ENCODE measurements around the gene ABHD1.
"Not testable (repeated sequence)": the region's sequence is repeated elsewhere in the genome, so short reads cannot be mapped to it uniquely, and the experiment has no call there.

The ABHD1 gene
- long read RNA-seq, result 0 reads

- no peak for TF ChIP-seq GABPA (IDR thresholded peaks at IDR 0.05; ENCODE audit: low read depth)
- TF ChIP-seq POLR2AphosphoS5 (IDR thresholded peaks at IDR 0.05; ENCODE audit: low read depth), result no peak
- TF ChIP-seq SPI1 (IDR thresholded peaks at IDR 0.05; ENCODE audit: borderline replicate concordance, low read depth), result no peak
- TF ChIP-seq REST (IDR thresholded peaks at IDR 0.05; ENCODE audit: insufficient replicate concordance, low read depth), result peak; percentile 4
- H3K4me3 ChIP-seq (replicated peaks; ENCODE audit: insufficient read depth, low read length), result peak within 1 kb of the TSS; percentile 72
- H3K27ac ChIP-seq (replicated peaks), result peak within 1 kb of the TSS; percentile 44
- DNase-seq (ENCODE audit: low read depth in 1 of 2, low spot score in 1 of 2), result peak in 1 of 2 experiments; percentile 73
- H3K27me3 ChIP-seq (ENCODE audit: insufficient read depth, poor library complexity, severe bottlenecking), result no peaks in the 10 kb centered on the region
Measured at GRCh38 chr2:27123302-27124150, at the start of gene ABHD1. ABHD1 (plus strand) TSS chr2:27123815; CDS start chr2:27123949, 134 bp downstream.

- DNase-seq (ENCODE audit: low read depth in 1 of 2, low spot score in 1 of 2), result peak in 1 of 2 experiments; percentile 88
- no peak overlapping the region for H3K4me3 ChIP-seq (replicated peaks; ENCODE audit: insufficient read depth, low read length)
- H3K27ac ChIP-seq (replicated peaks), result peak overlapping the region; percentile 41
- peak; percentile 56; the same call in 1 of the 2 replicates for TF ChIP-seq SPI1 (IDR thresholded peaks at IDR 0.05; ENCODE audit: borderline replicate concordance, low read depth)
- TF ChIP-seq POLR2AphosphoS5 (IDR thresholded peaks at IDR 0.05; ENCODE audit: low read depth), result peak; percentile 44; the same call in 1 of the 2 replicates
- no peak for TF ChIP-seq CTCF (IDR thresholded peaks at IDR 0.05; ENCODE audit: insufficient read depth, low read length)
- no peaks in the 10 kb centered on the region for H3K27me3 ChIP-seq (ENCODE audit: insufficient read depth, poor library complexity, severe bottlenecking)
Measured at GRCh38 chr2:27074738-27075565, 48.7 kb upstream of the ABHD1 start.

- H3K27me3 ChIP-seq (ENCODE audit: insufficient read depth, poor library complexity, severe bottlenecking); H3K4me3 ChIP-seq (replicated peaks; ENCODE audit: insufficient read depth, low read length): not testable (repeated sequence)
- DNase-seq (ENCODE audit: low read depth in 1 of 2, low spot score in 1 of 2), result peak in 1 of 2 experiments; percentile 21
- peak overlapping the region; percentile 41 for H3K27ac ChIP-seq (replicated peaks)
Measured at GRCh38 chr2:27075566-27075871, 48.1 kb upstream of the ABHD1 start.

GRCh38 chr2:27076323-27076722, 47.3 kb upstream of the ABHD1 start:
- TF ChIP-seq GABPA (IDR thresholded peaks at IDR 0.05; ENCODE audit: low read depth), result no peak
- no peak for TF ChIP-seq POLR2AphosphoS5 (IDR thresholded peaks at IDR 0.05; ENCODE audit: low read depth)
- no peak for TF ChIP-seq CTCF (IDR thresholded peaks at IDR 0.05; ENCODE audit: insufficient read depth, low read length)
- TF ChIP-seq REST (IDR thresholded peaks at IDR 0.05; ENCODE audit: insufficient replicate concordance, low read depth), result no peak
- no peak for TF ChIP-seq SPI1 (IDR thresholded peaks at IDR 0.05; ENCODE audit: borderline replicate concordance, low read depth)
- no peak overlapping the region for H3K27ac ChIP-seq (replicated peaks)

More at GRCh38 chr2:27076323-27076722, 47.3 kb upstream of the ABHD1 start:
- no peak for DNase-seq (ENCODE audit: low read depth in 1 of 2, low spot score in 1 of 2)
- Histone ChIP-seq H3K27me3 (ENCODE audit: insufficient read depth, poor library complexity, severe bottlenecking) (no peaks in the 10 kb centered on the region), H3K4me3 (replicated peaks; ENCODE audit: insufficient read depth, low read length) (no peak overlapping the region)
